ENCODE results near the gene PRLH. TPM values are rescaled to one million over a fixed set of nuclear protein-coding genes. Genes with fewer than 3 reads are reported as not detected.

The PRLH gene
- total RNA-seq, 1 donor from 2014 or later: not detected

GRCh38 chr2:237581326-237581725 lies 15.0 kb downstream of the PRLH start:
- Mint-ChIP-seq H3K4me1 (ENCODE audit: unreplicated experiment) (peaks cover 6% of the 10 kb centered on the region), H3K4me3 (ENCODE audit: unreplicated experiment) (no peak overlapping the region), H3K27me3 (ENCODE audit: unreplicated experiment) (no peaks in the 10 kb centered on the region), H3K27ac (ENCODE audit: unreplicated experiment) (no peak overlapping the region), H3K9me3 (ENCODE audit: unreplicated experiment) (no peaks in the 10 kb centered on the region), H3K36me3 (ENCODE audit: low read depth, unreplicated experiment) (peaks cover 2% of the 10 kb centered on the region)
- DNase-seq (ENCODE audit: low spot score): no peak
- TF ChIP-seq CTCF (IDR thresholded peaks at IDR 0.05; ENCODE audit: unreplicated experiment): no peak

- no peak overlapping the region for H3K4me3 Mint-ChIP-seq (ENCODE audit: unreplicated experiment)
- H3K4me1 Mint-ChIP-seq (ENCODE audit: unreplicated experiment): peaks cover 7% of the 10 kb centered on the region
- TF ChIP-seq CTCF (IDR thresholded peaks at IDR 0.05; ENCODE audit: unreplicated experiment): no peak
- no peaks in the 10 kb centered on the region for H3K27me3 Mint-ChIP-seq (ENCODE audit: unreplicated experiment)
- H3K36me3 Mint-ChIP-seq (ENCODE audit: low read depth, unreplicated experiment): peaks cover 3% of the 10 kb centered on the region
- H3K9me3 Mint-ChIP-seq (ENCODE audit: unreplicated experiment): no peaks in the 10 kb centered on the region
- DNase-seq (ENCODE audit: low spot score): peak; percentile 36
- no peak overlapping the region for H3K27ac Mint-ChIP-seq (ENCODE audit: unreplicated experiment)
Observed at GRCh38 chr2:237581751-237582746, 15.7 kb downstream of the PRLH start.

GRCh38 chr2:237583385-237584295 lies 17.3 kb downstream of the PRLH start:
- H3K27ac Mint-ChIP-seq (ENCODE audit: unreplicated experiment): no peak overlapping the region
- H3K9me3 Mint-ChIP-seq (ENCODE audit: unreplicated experiment): no peaks in the 10 kb centered on the region
- peaks cover 8% of the 10 kb centered on the region for H3K36me3 Mint-ChIP-seq (ENCODE audit: low read depth, unreplicated experiment)
- peaks cover 7% of the 10 kb centered on the region for H3K4me1 Mint-ChIP-seq (ENCODE audit: unreplicated experiment)
- DNase-seq (ENCODE audit: low spot score): no peak
- no peak overlapping the region for H3K4me3 Mint-ChIP-seq (ENCODE audit: unreplicated experiment)
- no peaks in the 10 kb centered on the region for H3K27me3 Mint-ChIP-seq (ENCODE audit: unreplicated experiment)
- TF ChIP-seq CTCF (IDR thresholded peaks at IDR 0.05; ENCODE audit: unreplicated experiment): no peak

- H3K4me1 Mint-ChIP-seq (ENCODE audit: unreplicated experiment): peaks cover 13% of the 10 kb centered on the region
- TF ChIP-seq CTCF (IDR thresholded peaks at IDR 0.05; ENCODE audit: unreplicated experiment): no peak
- H3K27ac Mint-ChIP-seq (ENCODE audit: unreplicated experiment): no peak overlapping the region
- H3K4me3 Mint-ChIP-seq (ENCODE audit: unreplicated experiment): no peak overlapping the region
- H3K27me3 Mint-ChIP-seq (ENCODE audit: unreplicated experiment): peaks cover 4% of the 10 kb centered on the region
- no peaks in the 10 kb centered on the region for H3K9me3 Mint-ChIP-seq (ENCODE audit: unreplicated experiment)
- peaks cover 8% of the 10 kb centered on the region for H3K36me3 Mint-ChIP-seq (ENCODE audit: low read depth, unreplicated experiment)
- no peak for DNase-seq (ENCODE audit: low spot score)
Observed at GRCh38 chr2:237585590-237586221, 19.3 kb downstream of the PRLH start.
